GM10266 (cell line): ENCODE measurements around the gene MANBA.

Experiments
- DNase-seq: peaks from one replicate; pipeline ENCODE4 v3.0.0; 2012; ENCODE audit errors: extremely low spot score
- TF ChIP-seq, protein P1 (sequence below): IDR thresholded peaks from 2 replicates; pipeline ENCODE4 v1.5.1; 2012; ENCODE audit warnings: mild to moderate bottlenecking, low read depth; ENCODE audit not compliant: control insufficient read depth, insufficient read depth; ENCODE audit errors: missing control alignments

MANBA gene

DNA sequence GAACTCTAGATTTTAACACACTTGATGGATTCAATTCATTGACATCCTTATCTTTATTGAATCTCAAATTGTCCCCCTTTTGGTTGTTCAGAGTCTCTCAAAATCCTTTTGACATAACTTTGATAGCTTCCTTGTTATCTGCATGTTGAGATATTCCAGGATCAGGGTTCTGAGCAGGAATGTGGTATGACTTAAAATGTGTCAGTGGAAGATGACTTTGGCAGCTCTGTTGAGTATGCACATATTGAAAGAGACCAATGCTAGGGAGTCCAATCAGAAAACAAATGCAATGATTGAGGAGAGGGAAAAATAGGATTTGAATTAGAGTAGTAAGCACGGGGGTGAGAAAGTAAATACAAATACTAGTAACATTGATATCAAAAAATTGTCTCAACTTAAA is 93.8 kb downstream of the MANBA start:
- no peak for DNase-seq
- TF ChIP-seq, protein P1, sequence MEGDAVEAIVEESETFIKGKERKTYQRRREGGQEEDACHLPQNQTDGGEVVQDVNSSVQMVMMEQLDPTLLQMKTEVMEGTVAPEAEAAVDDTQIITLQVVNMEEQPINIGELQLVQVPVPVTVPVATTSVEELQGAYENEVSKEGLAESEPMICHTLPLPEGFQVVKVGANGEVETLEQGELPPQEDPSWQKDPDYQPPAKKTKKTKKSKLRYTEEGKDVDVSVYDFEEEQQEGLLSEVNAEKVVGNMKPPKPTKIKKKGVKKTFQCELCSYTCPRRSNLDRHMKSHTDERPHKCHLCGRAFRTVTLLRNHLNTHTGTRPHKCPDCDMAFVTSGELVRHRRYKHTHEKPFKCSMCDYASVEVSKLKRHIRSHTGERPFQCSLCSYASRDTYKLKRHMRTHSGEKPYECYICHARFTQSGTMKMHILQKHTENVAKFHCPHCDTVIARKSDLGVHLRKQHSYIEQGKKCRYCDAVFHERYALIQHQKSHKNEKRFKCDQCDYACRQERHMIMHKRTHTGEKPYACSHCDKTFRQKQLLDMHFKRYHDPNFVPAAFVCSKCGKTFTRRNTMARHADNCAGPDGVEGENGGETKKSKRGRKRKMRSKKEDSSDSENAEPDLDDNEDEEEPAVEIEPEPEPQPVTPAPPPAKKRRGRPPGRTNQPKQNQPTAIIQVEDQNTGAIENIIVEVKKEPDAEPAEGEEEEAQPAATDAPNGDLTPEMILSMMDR = no peak

- TF ChIP-seq, protein P1 = no peak
- DNase-seq = no peak
Observed at GRCh38 chr4:102665527-102665926, 95.2 kb downstream of the MANBA start.

GRCh38 chr4:102663073-102663472 is 97.7 kb downstream of the MANBA start:
- TF ChIP-seq, protein P1 = no peak
- DNase-seq = no peak

DNA sequence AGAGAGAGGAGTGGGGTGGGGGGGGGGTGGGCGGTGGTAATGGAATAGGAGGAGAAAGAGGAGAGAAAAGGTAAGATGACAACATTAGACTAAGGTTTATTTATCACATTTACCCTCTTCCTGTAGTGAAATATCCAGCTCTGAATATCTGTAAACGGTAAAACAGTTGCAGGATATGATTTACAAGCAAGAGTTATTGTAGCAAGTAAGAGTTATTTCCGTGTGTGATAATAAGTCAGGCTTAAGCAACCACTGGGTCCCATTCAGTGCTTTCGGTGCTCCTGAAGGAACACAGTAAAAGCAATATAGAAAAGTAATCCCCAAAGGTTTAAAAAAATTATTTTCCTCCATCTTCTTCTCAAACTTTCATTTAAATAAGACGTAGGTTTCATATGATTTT is 103.6 kb downstream of the MANBA start:
- TF ChIP-seq, protein P1 = no peak
- DNase-seq = no peak

DNA sequence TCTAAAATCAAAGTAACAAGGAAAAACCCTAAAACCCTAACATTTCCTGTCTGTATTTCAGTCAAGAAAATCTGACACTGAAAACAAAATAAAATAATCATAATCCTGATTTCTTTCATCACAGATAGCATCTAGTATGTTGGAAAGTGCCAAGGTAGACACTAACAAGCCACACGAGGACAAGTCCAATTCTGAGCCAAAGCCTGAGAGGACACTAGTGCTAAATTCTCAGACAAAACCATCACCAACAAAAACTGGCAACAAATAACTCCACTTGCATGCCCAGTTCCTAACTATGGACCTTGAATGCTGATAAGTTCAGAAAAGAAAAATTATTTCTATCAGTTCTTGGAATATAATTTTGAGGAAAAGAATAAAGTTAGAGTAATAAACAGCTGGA is 113.7 kb downstream of the MANBA start:
- TF ChIP-seq, protein P1 = no peak
- DNase-seq = no peak

- TF ChIP-seq, protein P1 = no peak
- no peak for DNase-seq
Observed at GRCh38 chr4:102642631-102643298, 118.0 kb downstream of the MANBA start.

DNA sequence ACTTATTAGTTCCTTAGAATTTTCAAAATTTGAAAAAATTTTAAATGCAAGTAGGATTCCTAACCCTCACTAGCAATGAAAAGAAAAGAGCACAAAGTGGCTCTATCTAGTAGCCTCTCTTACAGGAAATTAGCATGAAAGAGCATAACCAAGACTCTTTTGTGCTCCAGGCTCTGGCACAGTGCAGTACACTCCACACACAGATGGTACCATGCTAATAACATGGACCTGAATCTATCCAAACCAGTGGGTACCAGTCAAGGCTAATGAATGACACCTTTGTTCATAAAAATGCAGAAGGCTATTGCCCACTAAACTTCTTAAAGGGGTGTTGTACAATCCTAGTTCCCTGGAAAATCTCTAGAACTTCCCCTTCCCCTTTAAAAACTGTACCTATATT is 119.0 kb downstream of the MANBA start:
- no peak for DNase-seq
- TF ChIP-seq, protein P1 = no peak
